HAP-1 (cell line): ENCODE results near the gene ATPAF1.

ENCODE experiments used
- DNase-seq, 2 experiments: peaks; one replicate each; pipeline ENCODE4 v3.0.0-alpha.2; 2016 to 2020; ENCODE audit warnings: low spot score in 2 of 2
- H3K27me3 ChIP-seq: fragments of 250-450 bp; sonication (Bioruptor Pico); 2 replicates; pipeline ENCODE4 v1.5.1; 2020; ENCODE audit warnings: low read depth, mild to moderate bottlenecking, moderate library complexity
- H3K36me3 ChIP-seq: fragments of 250-450 bp; sonication (Bioruptor Pico); replicated peaks from 2 replicates; pipeline ENCODE4 v1.5.1; 2020; ENCODE audit warnings: mild to moderate bottlenecking
- H3K4me1 ChIP-seq: fragments of 250-450 bp; sonication (Bioruptor Pico); 2 replicates; pipeline ENCODE4 v1.5.1; 2020; ENCODE audit warnings: mild to moderate bottlenecking
- H3K4me3 ChIP-seq: fragments of 250-450 bp; sonication (Bioruptor Pico); 2 replicates; pipeline ENCODE4 v1.5.1; 2020; ENCODE audit warnings: mild to moderate bottlenecking, moderate library complexity
- H3K9me3 ChIP-seq: fragments of 250-450 bp; sonication (Bioruptor Pico); 2 replicates; pipeline ENCODE4 v1.5.1; 2020; ENCODE audit warnings: mild to moderate bottlenecking, moderate library complexity
- in situ Hi-C: fragments of 300-500 bp; cut with MboI; formaldehyde crosslinking; loops from 3 replicates; pipeline ENCODE4 v1.14.3; 2020; ENCODE audit warnings: low sequenced_read_pairs, inconsistent platforms, mixed read lengths

The ATPAF1 gene

GRCh38 chr1:46623743-46624644 is 44.2 kb downstream of the ATPAF1 start:
- no peaks in the 10 kb centered on the region for H3K36me3 ChIP-seq
- H3K4me1 ChIP-seq, result no peaks in the 10 kb centered on the region; the same call in 1 of the 2 replicates
- no peaks in the 10 kb centered on the region for H3K27me3 ChIP-seq
- in situ Hi-C loops, result no loop called here
- DNase-seq, result no peak
- H3K9me3 ChIP-seq, result no peaks in the 10 kb centered on the region
- no peak overlapping the region for H3K4me3 ChIP-seq

- Histone ChIP-seq H3K4me1 (no peaks in the 10 kb centered on the region; the same call in 1 of the 2 replicates), H3K27me3 (no peaks in the 10 kb centered on the region), H3K36me3 (no peaks in the 10 kb centered on the region), H3K4me3 (no peak overlapping the region), H3K9me3 (no peaks in the 10 kb centered on the region)
- in situ Hi-C loops, result no loop called here
- peak in 1 of 2 experiments; percentile 41 for DNase-seq
Measured at GRCh38 chr1:46622344-46622743, 45.8 kb downstream of the ATPAF1 start.

- Histone ChIP-seq H3K4me3 (no peak overlapping the region), H3K9me3 (no peaks in the 10 kb centered on the region), H3K36me3 (no peaks in the 10 kb centered on the region), H3K4me1 (no peaks in the 10 kb centered on the region; the same call in 1 of the 2 replicates), H3K27me3 (no peaks in the 10 kb centered on the region)
- in situ Hi-C loops, result no loop called here
- DNase-seq, result no peak
Measured at GRCh38 chr1:46621930-46622329, 46.2 kb downstream of the ATPAF1 start.

- Histone ChIP-seq H3K27me3 (no peaks in the 10 kb centered on the region), H3K9me3 (no peaks in the 10 kb centered on the region), H3K4me1 (peaks cover 4% of the 10 kb centered on the region), H3K36me3 (no peaks in the 10 kb centered on the region), H3K4me3 (no peak overlapping the region)
- in situ Hi-C loops, result no loop called here
- no peak for DNase-seq
Measured at GRCh38 chr1:46619656-46620258, 48.4 kb downstream of the ATPAF1 start.

- no peak for DNase-seq
- in situ Hi-C loops, result no loop called here
- no peaks in the 10 kb centered on the region for H3K9me3 ChIP-seq
- no peaks in the 10 kb centered on the region for H3K27me3 ChIP-seq
- H3K4me1 ChIP-seq, result peaks cover 4% of the 10 kb centered on the region
- H3K36me3 ChIP-seq, result no peaks in the 10 kb centered on the region
- no peak overlapping the region for H3K4me3 ChIP-seq
Measured at GRCh38 chr1:46618754-46619415, 49.3 kb downstream of the ATPAF1 start.

GRCh38 chr1:46617833-46618232 is 50.3 kb downstream of the ATPAF1 start:
- no peaks in the 10 kb centered on the region for H3K36me3 ChIP-seq
- H3K4me1 ChIP-seq, result peaks cover 4% of the 10 kb centered on the region
- in situ Hi-C loops, result no loop called here
- DNase-seq, result no peak
- no peaks in the 10 kb centered on the region for H3K27me3 ChIP-seq
- H3K4me3 ChIP-seq, result no peak overlapping the region
- no peaks in the 10 kb centered on the region for H3K9me3 ChIP-seq

- no peaks in the 10 kb centered on the region for H3K36me3 ChIP-seq
- no peak for DNase-seq
- peaks cover 4% of the 10 kb centered on the region for H3K4me1 ChIP-seq
- in situ Hi-C loops, result no loop called here
- peak overlapping the region; percentile 51 for H3K4me3 ChIP-seq
- no peaks in the 10 kb centered on the region for H3K27me3 ChIP-seq
- H3K9me3 ChIP-seq, result no peaks in the 10 kb centered on the region
Measured at GRCh38 chr1:46617108-46617800, 50.9 kb downstream of the ATPAF1 start.

GRCh38 chr1:46616277-46617107 is 51.7 kb downstream of the ATPAF1 start, which contains the start of gene MOB3C:
TSS of gene MOB3C (minus strand) at chr1:46616811. CDS start at chr1:46613321, 3,490 bp downstream.
- peak; percentile 12 to 71 for DNase-seq
- Histone ChIP-seq H3K4me1 (peaks cover 4% of the 10 kb centered on the region; the same call in 1 of the 2 replicates), H3K27me3 (no peaks in the 10 kb centered on the region), H3K9me3 (no peaks in the 10 kb centered on the region), H3K36me3 (no peaks in the 10 kb centered on the region), H3K4me3 (peak within 1 kb of the TSS; percentile 51)
- in situ Hi-C loops, result no loop called here

GRCh38 chr1:46615735-46616134 is 52.4 kb downstream of the ATPAF1 start:
- H3K9me3 ChIP-seq, result no peaks in the 10 kb centered on the region
- no peak for DNase-seq
- H3K36me3 ChIP-seq, result no peaks in the 10 kb centered on the region
- H3K4me1 ChIP-seq, result peaks cover 4% of the 10 kb centered on the region; the same call in 1 of the 2 replicates
- peak overlapping the region; percentile 51 for H3K4me3 ChIP-seq
- in situ Hi-C loops, result no loop called here
- H3K27me3 ChIP-seq, result no peaks in the 10 kb centered on the region

- H3K4me1 ChIP-seq, result peaks cover 4% of the 10 kb centered on the region; the same call in 1 of the 2 replicates
- no peak overlapping the region for H3K4me3 ChIP-seq
- H3K9me3 ChIP-seq, result no peaks in the 10 kb centered on the region
- no peaks in the 10 kb centered on the region for H3K36me3 ChIP-seq
- DNase-seq, result no peak
- in situ Hi-C loops, result no loop called here
- no peaks in the 10 kb centered on the region for H3K27me3 ChIP-seq
Measured at GRCh38 chr1:46615088-46615487, 53.1 kb downstream of the ATPAF1 start.

- in situ Hi-C loops, result no loop called here
- DNase-seq, result no peak
- no peaks in the 10 kb centered on the region for H3K27me3 ChIP-seq
- H3K9me3 ChIP-seq, result no peaks in the 10 kb centered on the region
- peaks cover 4% of the 10 kb centered on the region; the same call in 1 of the 2 replicates for H3K4me1 ChIP-seq
- no peak overlapping the region for H3K4me3 ChIP-seq
- H3K36me3 ChIP-seq, result no peaks in the 10 kb centered on the region
Measured at GRCh38 chr1:46614604-46614984, 53.6 kb downstream of the ATPAF1 start.

- Histone ChIP-seq H3K27me3 (no peaks in the 10 kb centered on the region), H3K36me3 (no peaks in the 10 kb centered on the region), H3K4me3 (no peak overlapping the region), H3K4me1 (peaks cover 4% of the 10 kb centered on the region; the same call in 1 of the 2 replicates), H3K9me3 (no peaks in the 10 kb centered on the region)
- peak in 1 of 2 experiments; percentile 26 for DNase-seq
- in situ Hi-C loops, result no loop called here
Measured at GRCh38 chr1:46613661-46614603, 54.2 kb downstream of the ATPAF1 start.
